Breast epithelium (tissue), 3 donors: ENCODE measurements around the gene TMEM170B.

Experiments used
- POLR2A ChIP-seq: fragments of 450-650 bp; IDR thresholded peaks from one replicate; pipeline ENCODE4 v1.6.1; 2016; ENCODE audit warnings: antibody characterized with exemption, mild to moderate bottlenecking, moderate library complexity
- POLR2AphosphoS5 ChIP-seq, 3 donors: sonication (generic); formaldehyde crosslinking; IDR thresholded peaks; one replicate each; pipeline ENCODE4 v1.6.1; 2017; ENCODE audit warnings: antibody characterized with exemption in 3 of 3

GRCh38 chr6:11553824-11554223 is 16.3 kb downstream of the TMEM170B start:
- TF ChIP-seq POLR2AphosphoS5 (IDR thresholded peaks at IDR 0.05) (no peak), POLR2A (no peak)
